HT-29 (cell line): Measurements from ENCODE around the gene SORBS1. TPM values are rescaled to one million over a fixed set of nuclear protein-coding genes. Genes with fewer than 3 reads are reported as not detected.

Experiments
- DNase-seq: peaks from one replicate; pipeline ENCODE4 v3.0.0-alpha.2; 2015; ENCODE audit warnings: low spot score
- total RNA-seq: library from RNA; depleted of rRNA; stranded (reverse); fragments of >200 nt; shearing (Covaris generic); gene quantifications from 2 replicates; pipeline ENCODE4 v1.2.3, GENCODE V29; 2014

The SORBS1 gene
- total RNA-seq, 1 experiment from 2014 or later: 1.3 TPM

DNA sequence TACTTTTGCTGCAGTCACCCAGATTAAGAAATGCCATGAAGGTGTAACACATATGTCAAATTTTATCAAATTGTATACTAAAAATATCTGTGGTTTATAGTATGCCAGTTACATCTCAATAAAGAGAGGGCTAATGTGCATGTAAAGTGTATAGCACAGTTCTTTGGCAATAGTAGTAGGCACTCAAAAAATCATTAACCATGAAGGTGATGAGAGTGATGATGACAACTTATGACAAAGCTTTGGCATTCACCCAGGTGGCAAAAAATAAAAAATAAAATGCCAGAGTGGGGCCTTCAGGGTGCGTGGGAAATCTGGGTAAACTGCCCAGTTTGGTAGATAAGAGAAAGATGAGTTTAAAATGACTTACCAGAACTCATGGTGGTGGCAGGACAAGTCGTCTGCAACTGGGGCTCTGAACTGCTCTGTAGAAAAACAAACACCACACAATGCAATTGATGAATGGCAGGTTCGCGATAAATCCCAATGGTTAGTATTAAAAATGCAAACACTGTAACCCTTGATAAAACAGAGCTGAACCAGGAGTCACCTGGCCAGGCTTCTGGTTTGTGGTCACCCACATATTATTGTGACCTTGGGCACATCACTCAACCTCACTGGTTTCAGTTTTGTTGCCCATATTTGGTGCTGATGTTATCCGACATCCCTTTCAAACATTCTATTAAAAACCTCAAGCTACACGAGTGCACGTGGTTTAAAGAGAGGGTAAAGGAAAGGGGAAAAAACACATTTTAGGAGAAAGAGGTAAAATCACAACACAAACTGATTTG, 120.2 kb downstream of the SORBS1 start:
- no peak for DNase-seq

DNA sequence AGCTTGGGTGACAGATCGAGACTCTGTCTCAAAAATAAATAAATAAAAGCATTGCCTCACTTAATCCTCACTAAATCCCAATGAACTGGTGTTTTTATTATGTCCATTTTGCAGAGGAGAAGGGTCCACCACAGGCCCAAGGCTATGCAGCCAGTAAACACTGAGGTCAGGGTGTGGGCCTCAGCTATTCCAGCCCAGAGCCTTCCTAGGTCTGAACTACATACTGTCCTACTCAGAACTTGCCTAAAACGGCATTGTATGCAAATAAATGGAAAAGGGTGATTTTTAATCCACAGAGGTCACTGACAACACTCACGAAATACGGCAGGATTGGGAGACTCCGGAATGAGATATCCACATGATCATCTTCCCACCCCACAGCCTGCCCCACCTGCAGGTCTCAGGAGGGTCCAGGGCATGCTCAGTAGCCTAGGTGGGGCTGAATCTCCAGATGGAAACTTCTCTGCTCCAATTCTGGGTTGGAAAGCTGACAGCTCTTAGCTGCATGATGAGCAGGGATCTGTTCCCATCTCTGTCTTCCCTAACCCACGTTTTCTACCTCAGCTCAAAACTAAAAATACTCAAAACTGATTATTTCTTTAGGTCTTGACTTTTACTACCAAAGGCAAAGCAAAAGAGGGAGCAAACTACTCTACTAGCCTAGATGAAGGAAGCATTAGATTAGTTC, 121.0 kb downstream of the SORBS1 start:
- no peak for DNase-seq

DNA sequence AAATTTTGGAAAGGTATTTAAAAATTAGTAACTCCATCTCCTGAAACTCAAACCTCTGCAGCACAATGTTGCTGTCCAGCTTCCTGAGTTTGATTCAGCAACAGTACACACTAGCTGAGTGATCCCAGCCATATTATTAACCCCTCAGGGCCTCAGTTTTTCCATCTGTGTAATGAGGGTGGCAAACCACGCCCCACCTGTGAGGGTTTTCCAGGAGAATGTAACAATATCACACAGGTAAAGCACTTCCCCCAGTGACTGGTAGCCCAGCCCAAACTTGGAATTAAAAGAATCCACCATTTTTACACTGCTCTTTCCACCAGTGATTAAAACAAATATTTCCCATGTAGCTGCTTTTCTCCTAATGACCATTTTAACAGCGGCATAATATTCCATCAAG, 122.4 kb downstream of the SORBS1 start:
- DNase-seq: no peak

GRCh38 chr10:95437669-95438068, 123.5 kb downstream of the SORBS1 start:
- no peak for DNase-seq

- DNase-seq: no peak
Measured at GRCh38 chr10:95435548-95436279, 125.5 kb downstream of the SORBS1 start.

- DNase-seq: no peak
Measured at GRCh38 chr10:95434583-95434982, 126.6 kb downstream of the SORBS1 start.

- DNase-seq: no peak
Measured at GRCh38 chr10:95431900-95432342, 129.2 kb downstream of the SORBS1 start.

DNA sequence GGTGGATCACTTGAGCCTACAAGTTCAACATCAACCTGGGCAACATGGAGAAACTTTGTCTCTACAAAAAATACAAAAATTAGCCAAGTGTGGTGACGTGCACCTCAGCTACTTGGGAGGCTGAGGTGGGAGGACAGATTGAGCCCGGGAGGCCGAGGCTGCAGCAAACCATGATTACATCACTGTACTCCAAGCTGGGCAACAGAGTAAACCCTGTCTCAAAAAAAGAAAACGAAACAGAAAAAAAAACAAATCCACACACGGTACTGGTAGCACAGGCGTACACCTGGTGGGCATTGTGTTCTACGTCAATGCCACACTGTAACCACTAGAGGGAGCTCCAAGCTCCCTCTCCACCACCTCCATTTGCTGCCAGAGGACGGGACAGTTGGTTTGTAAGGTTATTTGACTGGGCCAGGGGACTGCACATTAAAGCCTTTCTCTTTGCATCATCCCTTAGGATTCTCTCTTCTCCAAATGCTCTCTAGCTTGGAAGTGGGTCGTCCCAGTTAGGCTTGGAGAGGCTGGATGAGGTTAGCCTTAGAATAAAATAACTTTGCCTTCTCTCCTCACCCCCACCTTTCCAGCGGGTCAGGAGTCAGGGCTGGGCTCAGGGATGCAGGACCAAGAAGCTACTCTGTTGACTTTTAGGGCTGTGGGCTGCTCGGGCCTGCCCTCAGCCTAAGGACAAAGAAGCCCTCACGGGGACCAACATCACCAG, 130.8 kb downstream of the SORBS1 start:
- DNase-seq: peak; percentile 78

DNA sequence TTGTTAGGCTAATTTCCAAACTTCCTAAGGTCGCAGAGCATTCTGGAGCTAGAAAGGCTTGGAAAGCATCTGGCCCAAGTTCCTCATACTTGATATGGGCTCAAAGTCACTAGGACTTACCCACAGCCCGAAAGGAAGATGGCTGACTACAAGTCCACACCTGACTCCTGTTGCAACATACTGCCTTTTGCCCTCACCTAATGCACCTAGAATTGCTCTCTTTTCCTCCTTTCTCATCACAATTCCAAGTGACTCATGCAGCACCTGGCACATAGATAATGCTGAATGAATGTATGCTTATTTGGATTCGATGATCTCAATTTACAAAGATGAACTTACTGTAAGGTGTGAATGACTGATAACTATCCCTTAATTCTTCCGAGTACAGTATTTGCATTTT, 131.5 kb downstream of the SORBS1 start:
- DNase-seq: no peak

DNA sequence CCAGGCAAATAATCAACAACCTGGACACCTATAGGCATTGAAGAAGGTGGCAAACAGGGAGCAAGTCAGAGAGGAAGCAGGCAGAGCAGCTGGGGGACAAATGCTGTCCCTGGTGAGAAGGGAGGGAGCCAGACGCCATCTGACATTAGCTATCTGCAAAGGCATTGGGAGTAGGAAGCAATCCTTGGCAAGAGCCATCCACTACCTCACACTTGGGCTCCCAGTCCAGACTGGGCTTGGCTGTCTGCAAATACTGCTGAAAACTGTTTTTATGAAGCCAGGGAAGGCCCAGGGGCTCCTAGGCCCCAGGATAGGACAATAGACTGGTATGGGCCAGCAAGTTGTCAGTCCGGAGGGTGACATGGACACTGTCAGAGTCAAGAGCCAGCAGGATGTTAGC, 132.5 kb downstream of the SORBS1 start:
- no peak for DNase-seq

DNA sequence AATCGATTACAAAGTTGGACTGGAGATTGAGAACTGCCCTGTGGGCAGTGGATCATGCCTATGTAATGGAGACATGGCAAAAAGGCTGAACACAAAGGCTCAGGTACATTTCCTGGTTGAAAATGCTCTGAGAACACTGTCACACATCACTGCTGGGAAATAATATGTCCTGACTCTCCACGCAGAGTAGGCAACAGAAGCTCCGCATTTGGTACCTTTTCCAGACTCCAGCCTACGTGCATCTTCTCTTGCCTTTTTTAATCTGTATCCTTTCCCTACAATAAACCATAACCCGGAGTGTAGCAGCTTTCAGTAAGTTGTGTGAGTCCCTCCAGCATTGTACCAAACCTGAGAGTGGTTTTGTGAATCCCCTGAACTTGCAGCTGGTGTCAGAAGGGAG, 134.7 kb downstream of the SORBS1 start:
- DNase-seq: no peak

- no peak for DNase-seq
Measured at GRCh38 chr10:95425592-95426465, 135.3 kb downstream of the SORBS1 start.

DNA sequence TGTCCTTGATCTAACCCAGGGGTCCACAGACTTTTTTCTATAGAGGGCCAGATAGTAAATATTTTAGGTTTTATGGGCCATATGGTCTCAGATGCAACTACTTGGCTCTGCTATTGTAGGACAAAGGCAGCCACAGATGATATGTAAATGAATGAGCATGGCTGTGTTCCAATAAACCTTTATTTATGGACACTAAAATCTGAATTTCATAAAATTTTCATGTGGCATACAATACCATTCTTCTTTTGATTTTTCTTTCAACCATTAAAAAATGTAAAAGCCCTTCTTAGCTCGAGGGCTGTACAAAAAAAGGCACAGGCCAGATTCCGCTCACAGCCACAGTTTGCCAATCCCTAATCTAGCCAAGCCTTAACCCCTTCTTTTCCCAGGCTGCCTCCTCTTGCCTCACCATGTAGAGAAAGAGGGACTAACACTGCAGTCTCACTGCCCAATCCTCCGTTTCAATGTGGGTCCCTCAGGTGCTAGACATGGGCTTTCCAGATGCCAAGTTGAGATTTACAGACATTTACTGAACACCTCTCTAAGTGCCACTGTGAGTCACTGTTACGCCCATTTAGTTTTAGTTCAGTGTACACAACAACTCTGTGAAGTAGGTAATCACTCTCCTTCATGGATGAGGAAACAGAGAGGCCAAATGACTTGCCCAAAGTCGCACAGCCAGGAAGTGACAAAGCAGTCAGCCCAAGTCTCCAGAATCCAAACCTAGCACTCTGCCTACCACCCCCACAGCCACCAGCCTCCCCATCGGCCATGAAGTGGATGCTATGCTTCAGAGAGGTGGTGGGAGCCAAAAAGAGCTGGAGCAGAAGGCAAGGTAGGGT, 137.8 kb downstream of the SORBS1 start:
- no peak for DNase-seq

- DNase-seq: no peak
Measured at GRCh38 chr10:95422233-95422632, 138.9 kb downstream of the SORBS1 start.

- no peak for DNase-seq
Measured at GRCh38 chr10:95421782-95422181, 139.4 kb downstream of the SORBS1 start.

- no peak for DNase-seq
Measured at GRCh38 chr10:95419399-95419798, 141.8 kb downstream of the SORBS1 start.

GRCh38 chr10:95416973-95417372, 144.2 kb downstream of the SORBS1 start:
- DNase-seq: no peak

DNA sequence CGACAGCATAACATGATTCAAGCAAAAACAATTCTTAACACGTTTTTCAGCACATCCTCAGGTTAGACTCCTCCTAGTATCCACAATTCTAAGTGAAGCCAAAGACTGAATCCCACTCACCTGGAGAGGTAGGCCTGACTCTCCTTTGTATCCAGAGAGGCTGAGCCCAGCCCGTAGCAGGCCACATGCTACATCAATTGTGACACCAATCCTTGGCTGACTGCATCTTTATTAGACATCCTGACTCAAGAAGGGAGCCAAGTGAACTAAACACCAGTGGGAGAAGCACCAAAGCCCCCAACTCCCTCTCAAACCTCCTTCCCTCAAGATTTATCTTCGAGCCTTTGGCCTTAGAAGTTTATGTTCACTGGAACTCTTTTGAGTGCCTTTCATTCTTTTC, 144.9 kb downstream of the SORBS1 start:
- DNase-seq: no peak

DNA sequence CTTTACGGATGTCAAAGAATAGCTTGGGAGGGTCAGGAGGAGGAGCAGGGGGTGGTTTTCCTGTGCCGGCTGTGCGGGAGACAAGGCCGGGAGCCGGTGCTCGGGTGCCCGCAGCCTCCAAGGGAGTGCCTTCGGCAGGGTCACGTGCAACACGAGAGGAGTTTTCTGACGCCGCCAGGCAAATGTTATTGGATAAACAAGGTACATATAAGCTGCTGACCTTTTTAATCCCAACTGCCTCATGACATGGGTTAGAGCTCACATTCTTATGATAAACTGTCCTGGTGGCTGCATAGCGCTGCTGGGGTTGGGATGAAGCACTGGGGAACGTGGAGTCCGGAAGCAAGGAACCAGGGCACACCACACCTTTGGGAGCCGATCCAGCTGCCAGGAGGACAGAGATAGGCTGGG, 145.5 kb downstream of the SORBS1 start:
- no peak for DNase-seq
